DOHH2 (cell line): Measurements from ENCODE around the gene ALG9.

Experiments used
- H3F3A ChIP-seq: fragments of 200-600 bp; sonication (generic), shearing (Covaris generic); 2 replicates; pipeline ENCODE4 v1.6.0; 2016; ENCODE audit warnings: antibody characterized with exemption, mild to moderate bottlenecking; ENCODE audit not compliant: control insufficient read depth, insufficient read depth
- H3K27ac ChIP-seq: fragments of 200-600 bp; sonication (generic); 2 replicates; pipeline ENCODE4 v1.5.1; 2014; ENCODE audit warnings: low read depth, mild to moderate bottlenecking, low read length, moderate library complexity
- H3K27me3 ChIP-seq: fragments of 200-600 bp; sonication (generic); 2 replicates; pipeline ENCODE4 v1.6.1; 2014; ENCODE audit warnings: mild to moderate bottlenecking, low read length, mixed read lengths; ENCODE audit not compliant: control insufficient read depth
- H3K36me3 ChIP-seq: fragments of 200-600 bp; sonication (generic); 2 replicates; pipeline ENCODE4 v1.6.1; 2014; ENCODE audit warnings: mild to moderate bottlenecking, low read length, moderate library complexity, mixed read lengths; ENCODE audit not compliant: control insufficient read depth
- H3K4me1 ChIP-seq: fragments of 200-600 bp; sonication (generic); 2 replicates; pipeline ENCODE4 v1.6.1; 2014; ENCODE audit warnings: mild to moderate bottlenecking, low read length, mixed read lengths; ENCODE audit not compliant: control insufficient read depth
- H3K4me2 ChIP-seq: fragments of 200-600 bp; sonication (generic); 2 replicates; pipeline ENCODE4 v1.6.0; 2014; ENCODE audit warnings: mild to moderate bottlenecking, low read length, moderate library complexity
- H3K4me3 ChIP-seq: fragments of 200-600 bp; sonication (generic); 2 replicates; pipeline ENCODE4 v1.5.1; 2014; ENCODE audit warnings: mild to moderate bottlenecking, low read length, mixed read lengths
- H3K79me2 ChIP-seq: fragments of 200-600 bp; sonication (generic); 2 replicates; pipeline ENCODE4 v1.6.1; 2014; ENCODE audit warnings: mild to moderate bottlenecking, low read length, mixed read lengths; ENCODE audit not compliant: control insufficient read depth
- H3K9me2 ChIP-seq: fragments of 200-600 bp; sonication (generic); replicated peaks from 2 replicates; pipeline ENCODE4 v1.6.1; 2014; ENCODE audit warnings: mild to moderate bottlenecking, low read length, mixed read lengths; ENCODE audit not compliant: control insufficient read depth
- H3K9me3 ChIP-seq: fragments of 200-600 bp; sonication (generic); 2 replicates; pipeline ENCODE4 v1.6.1; 2014; ENCODE audit warnings: antibody characterized with exemption, low read length, mixed read lengths; ENCODE audit not compliant: control insufficient read depth, insufficient read depth
- H4K20me1 ChIP-seq: fragments of 200-600 bp; sonication (generic); 2 replicates; pipeline ENCODE4 v1.6.0; 2014; ENCODE audit warnings: low read depth, mild to moderate bottlenecking, antibody characterized with exemption, low read length, moderate library complexity; ENCODE audit not compliant: control insufficient read depth, insufficient read depth
- EZH2phosphoT487 ChIP-seq: fragments of 200-600 bp; sonication (generic); IDR thresholded peaks from 2 replicates; pipeline ENCODE4 v1.6.1; 2017; ENCODE audit warnings: borderline replicate concordance, mild to moderate bottlenecking, antibody characterized with exemption, low read length, moderate library complexity, mixed read lengths
- TF ChIP-seq, protein P1 (sequence below): fragments of 200-600 bp; sonication (generic); IDR thresholded peaks from one replicate; pipeline ENCODE4 v1.5.1; 2014; ENCODE audit warnings: antibody characterized with exemption, mild to moderate bottlenecking, low read depth, low read length; ENCODE audit not compliant: poor library complexity, severe bottlenecking

ALG9 gene

DNA sequence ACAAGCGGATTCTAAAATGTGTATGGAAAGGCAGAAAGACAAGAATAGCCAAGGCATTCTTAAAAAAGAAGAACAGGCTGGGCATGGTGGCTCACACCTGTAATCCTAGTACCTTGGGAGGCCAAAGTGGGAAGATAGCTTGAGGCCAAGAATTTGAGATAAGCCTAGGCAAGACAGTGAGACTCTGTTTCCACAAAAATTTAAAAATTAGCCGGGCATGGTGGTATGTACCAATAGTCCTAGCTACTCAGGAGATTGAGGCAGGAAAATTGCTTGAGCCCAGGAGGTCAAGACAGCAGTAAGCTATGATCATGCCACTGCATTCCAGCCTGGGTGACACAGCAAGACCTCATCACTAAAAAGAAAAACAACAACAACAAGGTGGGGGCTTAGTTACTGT is 59.2 kb downstream of the ALG9 start:
- Histone ChIP-seq H3K4me1 (peaks cover 8% of the 10 kb centered on the region), H3K36me3 (peaks cover 28% of the 10 kb centered on the region), H4K20me1 (no peaks in the 10 kb centered on the region), H3K9me3 (no peaks in the 10 kb centered on the region), H3F3A (no peaks in the 10 kb centered on the region), H3K4me2 (no peak overlapping the region), H3K4me3 (no peak overlapping the region), H3K9me2 (no peaks in the 10 kb centered on the region), H3K27me3 (no peaks in the 10 kb centered on the region), H3K27ac (no peak overlapping the region), H3K79me2 (no peaks in the 10 kb centered on the region)
- no peak for TF ChIP-seq EZH2phosphoT487
- TF ChIP-seq, protein P1, sequence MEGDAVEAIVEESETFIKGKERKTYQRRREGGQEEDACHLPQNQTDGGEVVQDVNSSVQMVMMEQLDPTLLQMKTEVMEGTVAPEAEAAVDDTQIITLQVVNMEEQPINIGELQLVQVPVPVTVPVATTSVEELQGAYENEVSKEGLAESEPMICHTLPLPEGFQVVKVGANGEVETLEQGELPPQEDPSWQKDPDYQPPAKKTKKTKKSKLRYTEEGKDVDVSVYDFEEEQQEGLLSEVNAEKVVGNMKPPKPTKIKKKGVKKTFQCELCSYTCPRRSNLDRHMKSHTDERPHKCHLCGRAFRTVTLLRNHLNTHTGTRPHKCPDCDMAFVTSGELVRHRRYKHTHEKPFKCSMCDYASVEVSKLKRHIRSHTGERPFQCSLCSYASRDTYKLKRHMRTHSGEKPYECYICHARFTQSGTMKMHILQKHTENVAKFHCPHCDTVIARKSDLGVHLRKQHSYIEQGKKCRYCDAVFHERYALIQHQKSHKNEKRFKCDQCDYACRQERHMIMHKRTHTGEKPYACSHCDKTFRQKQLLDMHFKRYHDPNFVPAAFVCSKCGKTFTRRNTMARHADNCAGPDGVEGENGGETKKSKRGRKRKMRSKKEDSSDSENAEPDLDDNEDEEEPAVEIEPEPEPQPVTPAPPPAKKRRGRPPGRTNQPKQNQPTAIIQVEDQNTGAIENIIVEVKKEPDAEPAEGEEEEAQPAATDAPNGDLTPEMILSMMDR, result no peak

DNA sequence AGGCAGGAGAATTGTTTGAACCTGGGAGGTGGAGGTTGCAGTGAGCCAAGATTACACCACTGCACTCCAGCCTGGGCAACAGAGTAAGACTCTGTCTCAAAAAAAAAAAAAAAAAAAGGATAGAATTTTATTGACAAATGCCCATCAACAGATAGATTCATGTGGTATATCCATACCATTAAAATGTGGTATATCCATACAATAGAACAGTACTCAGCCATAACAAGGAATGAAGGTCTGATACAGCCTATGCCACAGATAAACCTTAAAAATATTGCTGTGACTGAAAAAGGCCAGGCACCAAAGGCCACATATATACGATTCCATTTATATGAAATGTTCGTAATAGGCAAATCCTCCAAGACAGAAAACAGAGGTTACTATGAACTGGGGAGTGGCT is 59.9 kb downstream of the ALG9 start:
- no peak for TF ChIP-seq EZH2phosphoT487
- TF ChIP-seq, protein P1, result no peak
- Histone ChIP-seq H3K27me3 (no peaks in the 10 kb centered on the region), H3K27ac (no peak overlapping the region), H3K4me1 (peaks cover 8% of the 10 kb centered on the region), H3F3A (no peaks in the 10 kb centered on the region), H3K36me3 (peaks cover 28% of the 10 kb centered on the region), H3K9me3 (no peaks in the 10 kb centered on the region), H3K4me3 (no peak overlapping the region), H4K20me1 (no peaks in the 10 kb centered on the region), H3K9me2 (no peaks in the 10 kb centered on the region), H3K79me2 (no peaks in the 10 kb centered on the region), H3K4me2 (no peak overlapping the region)

DNA sequence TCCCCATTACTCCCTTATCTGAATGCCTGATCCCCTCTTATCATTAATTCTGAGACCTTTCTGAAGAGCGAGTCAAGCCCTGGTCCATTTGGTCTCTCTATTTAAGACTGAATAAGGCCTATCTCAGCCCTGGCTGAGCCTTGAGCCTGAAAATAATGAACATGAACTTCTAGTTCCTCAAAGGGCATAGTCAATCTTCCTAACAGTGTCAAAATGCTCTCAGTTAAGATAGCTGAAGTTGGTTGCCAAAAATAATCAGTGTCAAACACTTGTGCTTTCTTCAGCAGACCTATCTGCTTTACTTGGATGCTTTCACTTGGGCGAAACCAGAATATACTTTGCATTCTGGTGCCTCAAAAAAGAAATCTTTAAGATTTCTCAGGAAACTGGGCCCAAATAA is 62.5 kb downstream of the ALG9 start:
- Histone ChIP-seq H3F3A (no peaks in the 10 kb centered on the region), H3K4me3 (no peak overlapping the region), H3K79me2 (no peaks in the 10 kb centered on the region), H3K4me2 (no peak overlapping the region), H3K36me3 (peaks cover 37% of the 10 kb centered on the region), H4K20me1 (no peaks in the 10 kb centered on the region), H3K4me1 (peaks cover 6% of the 10 kb centered on the region), H3K27me3 (no peaks in the 10 kb centered on the region), H3K9me2 (no peaks in the 10 kb centered on the region), H3K9me3 (no peaks in the 10 kb centered on the region), H3K27ac (no peak overlapping the region)
- TF ChIP-seq, protein P1, result no peak
- TF ChIP-seq EZH2phosphoT487, result no peak
